ENCODE results near the gene KLF7. TPM values are rescaled to one million over a fixed set of nuclear protein-coding genes. Genes with fewer than 3 reads are reported as not detected.

KLF7 gene
- total RNA-seq, 1 donor from 2014 or later, result 36.7 TPM

DNA sequence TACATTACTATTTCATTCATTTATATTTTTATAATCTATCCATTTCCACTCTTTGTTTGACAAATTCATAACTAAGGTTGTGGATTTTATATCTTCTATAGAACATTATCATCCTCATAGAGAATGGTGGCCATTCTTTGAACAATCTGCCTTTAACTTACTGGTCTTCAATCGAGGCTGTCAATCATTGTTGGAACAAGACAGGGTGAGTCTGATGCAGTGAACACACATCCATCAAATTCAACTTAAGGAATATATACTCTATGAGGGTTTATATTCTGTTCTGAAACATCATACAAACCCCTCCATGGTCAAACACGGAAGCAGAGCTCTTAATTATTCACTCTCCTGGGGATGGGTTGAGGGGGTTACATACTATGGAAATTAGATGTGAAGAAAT, 28.3 kb upstream of the KLF7 start:
- no peak overlapping the region for H3K27ac Mint-ChIP-seq (ENCODE audit: unreplicated experiment)
- no peak overlapping the region for H3K4me3 Mint-ChIP-seq (ENCODE audit: unreplicated experiment)
- H3K36me3 Mint-ChIP-seq (ENCODE audit: unreplicated experiment), result no peaks in the 10 kb centered on the region
- peaks cover 8% of the 10 kb centered on the region for H3K4me1 Mint-ChIP-seq (ENCODE audit: unreplicated experiment)
- no peaks in the 10 kb centered on the region for H3K9me3 Mint-ChIP-seq (ENCODE audit: unreplicated experiment)
- DNase-seq (ENCODE audit: extremely low spot score, unreplicated experiment), result no peak
- H3K27me3 Mint-ChIP-seq (ENCODE audit: unreplicated experiment), result peaks cover 5% of the 10 kb centered on the region
- TF ChIP-seq, protein P1, sequence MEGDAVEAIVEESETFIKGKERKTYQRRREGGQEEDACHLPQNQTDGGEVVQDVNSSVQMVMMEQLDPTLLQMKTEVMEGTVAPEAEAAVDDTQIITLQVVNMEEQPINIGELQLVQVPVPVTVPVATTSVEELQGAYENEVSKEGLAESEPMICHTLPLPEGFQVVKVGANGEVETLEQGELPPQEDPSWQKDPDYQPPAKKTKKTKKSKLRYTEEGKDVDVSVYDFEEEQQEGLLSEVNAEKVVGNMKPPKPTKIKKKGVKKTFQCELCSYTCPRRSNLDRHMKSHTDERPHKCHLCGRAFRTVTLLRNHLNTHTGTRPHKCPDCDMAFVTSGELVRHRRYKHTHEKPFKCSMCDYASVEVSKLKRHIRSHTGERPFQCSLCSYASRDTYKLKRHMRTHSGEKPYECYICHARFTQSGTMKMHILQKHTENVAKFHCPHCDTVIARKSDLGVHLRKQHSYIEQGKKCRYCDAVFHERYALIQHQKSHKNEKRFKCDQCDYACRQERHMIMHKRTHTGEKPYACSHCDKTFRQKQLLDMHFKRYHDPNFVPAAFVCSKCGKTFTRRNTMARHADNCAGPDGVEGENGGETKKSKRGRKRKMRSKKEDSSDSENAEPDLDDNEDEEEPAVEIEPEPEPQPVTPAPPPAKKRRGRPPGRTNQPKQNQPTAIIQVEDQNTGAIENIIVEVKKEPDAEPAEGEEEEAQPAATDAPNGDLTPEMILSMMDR (IDR thresholded peaks at IDR 0.05), result no peak

DNA sequence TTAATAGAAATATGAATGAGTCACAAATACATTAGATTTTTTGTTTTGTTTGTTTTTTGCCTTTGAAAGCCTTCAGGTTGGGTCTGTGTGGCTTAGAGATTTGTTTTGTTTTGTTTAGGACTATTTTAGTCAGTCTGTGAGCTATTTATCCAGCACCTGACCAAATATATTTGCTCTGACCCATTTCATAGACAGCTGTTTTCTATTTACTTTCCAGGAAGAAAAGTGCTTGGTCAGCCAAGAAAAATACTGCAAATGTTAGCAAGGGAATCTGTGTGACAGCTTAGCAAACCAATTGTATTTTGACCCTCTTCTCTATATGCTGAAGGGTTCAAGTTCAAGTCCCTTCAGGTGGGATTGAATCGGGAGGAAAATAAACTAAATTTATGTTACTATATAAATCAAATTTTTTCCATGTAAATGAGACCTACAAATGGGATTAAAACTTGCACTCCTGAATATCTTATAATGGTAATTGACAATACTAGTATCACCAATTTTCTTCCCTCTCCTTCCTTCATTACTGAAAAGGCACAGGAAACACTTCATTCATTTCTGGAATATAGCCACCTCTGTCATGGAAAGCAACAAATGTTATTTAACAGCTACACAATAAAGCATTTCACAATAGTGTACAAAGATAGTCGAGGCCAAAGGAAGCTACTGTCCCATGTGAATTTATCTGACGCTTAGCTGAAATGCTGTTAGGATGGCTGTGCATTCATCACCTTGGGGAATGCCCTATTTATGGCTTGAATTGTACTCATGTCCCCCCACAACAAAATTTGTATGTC, 23.1 kb upstream of the KLF7 start:
- peaks cover 5% of the 10 kb centered on the region for H3K27me3 Mint-ChIP-seq (ENCODE audit: unreplicated experiment)
- no peak overlapping the region for H3K4me3 Mint-ChIP-seq (ENCODE audit: unreplicated experiment)
- H3K27ac Mint-ChIP-seq (ENCODE audit: unreplicated experiment), result peak overlapping the region; percentile 35
- peaks cover 11% of the 10 kb centered on the region for H3K9me3 Mint-ChIP-seq (ENCODE audit: unreplicated experiment)
- peaks cover 30% of the 10 kb centered on the region for H3K4me1 Mint-ChIP-seq (ENCODE audit: unreplicated experiment)
- TF ChIP-seq, protein P1 (IDR thresholded peaks at IDR 0.05), result no peak
- no peaks in the 10 kb centered on the region for H3K36me3 Mint-ChIP-seq (ENCODE audit: unreplicated experiment)
- DNase-seq (ENCODE audit: extremely low spot score, unreplicated experiment), result no peak

DNA sequence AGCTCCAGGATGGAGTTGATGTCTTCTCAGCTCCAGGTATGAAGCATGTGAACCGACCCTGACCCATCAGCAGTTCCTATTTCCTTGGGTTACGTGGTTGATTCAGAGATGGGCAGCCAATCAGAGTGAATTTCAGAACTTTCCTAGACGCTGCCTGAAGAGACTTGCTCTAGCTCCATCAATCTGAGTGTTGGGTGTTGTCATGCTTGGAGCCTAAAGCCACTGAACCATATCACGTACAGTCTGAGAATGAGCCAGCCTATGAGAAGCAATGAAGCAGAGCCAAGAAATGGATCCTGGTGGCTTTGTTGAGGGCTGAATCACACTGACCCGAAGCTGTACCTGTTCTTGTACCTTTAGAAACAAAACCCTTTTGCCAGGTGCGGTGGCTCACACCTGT, 19.6 kb upstream of the KLF7 start:
- Mint-ChIP-seq H3K4me1 (ENCODE audit: unreplicated experiment) (peaks cover 63% of the 10 kb centered on the region), H3K9me3 (ENCODE audit: unreplicated experiment) (peaks cover 11% of the 10 kb centered on the region), H3K27me3 (ENCODE audit: unreplicated experiment) (no peaks in the 10 kb centered on the region), H3K4me3 (ENCODE audit: unreplicated experiment) (no peak overlapping the region), H3K36me3 (ENCODE audit: unreplicated experiment) (no peaks in the 10 kb centered on the region), H3K27ac (ENCODE audit: unreplicated experiment) (no peak overlapping the region)
- no peak for DNase-seq (ENCODE audit: extremely low spot score, unreplicated experiment)
- TF ChIP-seq, protein P1 (IDR thresholded peaks at IDR 0.05), result no peak

DNA sequence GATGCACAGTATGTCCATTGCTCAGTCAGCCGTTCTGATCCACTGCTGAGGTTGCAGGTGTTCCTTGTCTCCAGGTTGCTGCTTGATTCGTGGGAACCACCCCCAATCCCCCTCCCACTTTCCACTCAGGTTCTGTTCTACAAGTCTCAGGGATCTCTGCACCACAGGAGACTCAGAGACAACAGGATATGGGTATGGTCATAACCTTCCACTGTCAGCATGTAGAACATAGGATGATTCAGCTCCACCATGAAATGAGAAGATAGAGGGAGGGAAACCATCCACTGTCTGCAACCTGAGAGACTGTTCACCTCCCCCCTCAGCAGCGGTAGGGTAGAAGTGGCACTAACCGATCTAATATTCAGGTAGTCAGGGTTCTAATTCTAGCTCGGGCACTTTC, 19.0 kb upstream of the KLF7 start:
- Mint-ChIP-seq H3K27ac (ENCODE audit: unreplicated experiment) (no peak overlapping the region), H3K4me3 (ENCODE audit: unreplicated experiment) (no peak overlapping the region), H3K4me1 (ENCODE audit: unreplicated experiment) (peaks cover 68% of the 10 kb centered on the region), H3K27me3 (ENCODE audit: unreplicated experiment) (no peaks in the 10 kb centered on the region), H3K36me3 (ENCODE audit: unreplicated experiment) (no peaks in the 10 kb centered on the region), H3K9me3 (ENCODE audit: unreplicated experiment) (peaks cover 11% of the 10 kb centered on the region)
- DNase-seq (ENCODE audit: extremely low spot score, unreplicated experiment), result no peak
- TF ChIP-seq, protein P1 (IDR thresholded peaks at IDR 0.05), result no peak

DNA sequence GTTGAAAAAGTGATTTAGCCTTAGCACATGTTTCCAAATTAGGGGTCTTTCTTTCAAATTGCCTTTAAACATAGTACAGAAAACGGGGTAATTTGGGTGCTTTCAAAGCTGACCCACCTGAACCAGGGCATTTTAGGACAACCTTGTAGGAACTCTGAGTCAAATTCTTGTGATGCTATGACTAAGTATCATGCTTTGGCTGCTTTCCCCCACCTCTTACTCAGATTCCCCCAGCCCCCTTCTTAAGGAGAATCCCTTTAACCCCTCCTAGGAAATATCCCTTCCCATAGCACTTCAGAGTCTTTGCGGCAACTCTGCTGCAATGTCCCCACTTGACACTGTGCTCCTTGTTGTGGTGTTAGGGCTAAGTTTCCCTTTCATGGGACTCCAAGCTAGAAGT, 18.6 kb upstream of the KLF7 start:
- Mint-ChIP-seq H3K27me3 (ENCODE audit: unreplicated experiment) (no peaks in the 10 kb centered on the region), H3K4me3 (ENCODE audit: unreplicated experiment) (no peak overlapping the region), H3K36me3 (ENCODE audit: unreplicated experiment) (no peaks in the 10 kb centered on the region), H3K9me3 (ENCODE audit: unreplicated experiment) (peaks cover 11% of the 10 kb centered on the region), H3K27ac (ENCODE audit: unreplicated experiment) (no peak overlapping the region), H3K4me1 (ENCODE audit: unreplicated experiment) (peaks cover 65% of the 10 kb centered on the region)
- TF ChIP-seq, protein P1 (IDR thresholded peaks at IDR 0.05), result no peak
- DNase-seq (ENCODE audit: extremely low spot score, unreplicated experiment), result no peak
